NB4 (cell line): ENCODE measurements around the gene ASAP2.

Experiments used
- CTCF ChIP-seq: IDR thresholded peaks from one replicate; pipeline ENCODE4 v1.5.1; 2012; ENCODE audit warnings: low read depth, low read length
- POLR2A ChIP-seq: IDR thresholded peaks from 2 replicates; pipeline ENCODE4 v1.6.1; 2011; ENCODE audit warnings: mild to moderate bottlenecking; ENCODE audit not compliant: insufficient read length; ENCODE audit errors: extremely low read depth

- TF ChIP-seq POLR2A (no peak), CTCF (no peak)
Measured at GRCh38 chr2:9330612-9331270, 124.1 kb downstream of the ASAP2 start.
